ENCODE data around the gene SKAP2. TPM values are rescaled to one million over a fixed set of nuclear protein-coding genes. Genes with fewer than 3 reads are reported as not detected.

The SKAP2 gene
- total and polyA plus RNA-seq, 2 donors (not counting 1 experiment from before 2014, with no cell fraction given), result 17.5 to 25.9 TPM

DNA sequence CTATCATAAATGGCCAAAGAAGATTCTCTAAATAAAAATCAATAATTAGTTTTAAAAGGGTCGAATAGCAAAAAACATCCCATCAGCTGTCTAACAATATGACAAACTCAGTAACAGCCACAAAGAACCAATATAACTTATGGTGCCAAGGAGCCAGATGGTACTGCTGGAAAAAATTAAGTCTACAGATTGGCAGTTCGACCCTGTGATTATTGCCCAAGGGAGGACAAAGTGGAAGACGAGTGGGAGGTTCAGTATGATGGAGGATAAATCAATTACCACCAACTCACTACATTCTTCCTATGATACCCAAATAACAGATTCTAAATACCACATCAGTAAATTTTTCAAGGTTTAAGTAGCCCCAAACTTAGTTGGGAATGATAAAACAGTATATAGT, 49.0 kb downstream of the SKAP2 start:
- Histone ChIP-seq H3K4me3 (replicated peaks in 1 of 4; ENCODE audit: control extremely low read depth in 1 of 4, insufficient read depth in 1 of 4, low read depth in 3 of 4, low read length in 4 of 4) (no peak overlapping the region), H3K27ac (ENCODE audit: insufficient read depth, low read length) (no peak overlapping the region), H3K9ac (ENCODE audit: insufficient read depth, low read length) (no peak overlapping the region), H3K4me2 (ENCODE audit: extremely low read depth, insufficient read depth, low read length) (no peak overlapping the region), H3K9me3 (ENCODE audit: control insufficient read depth, insufficient read depth, low read depth, low read length) (no peaks in the 10 kb centered on the region), H3K4me1 (ENCODE audit: control insufficient read depth, extremely low read depth, insufficient read depth, low read length) (no peaks in the 10 kb centered on the region), H3K79me2 (ENCODE audit: control insufficient read depth, insufficient read depth, low read length) (no peaks in the 10 kb centered on the region), H3K36me3 (ENCODE audit: control insufficient read depth, insufficient read depth, low read length) (no peaks in the 10 kb centered on the region), H4K20me1 (ENCODE audit: control insufficient read depth, extremely low read depth, insufficient read depth, low read length) (no peaks in the 10 kb centered on the region), H2AFZ (ENCODE audit: low read length) (no peak overlapping the region), H3K27me3 (ENCODE audit: control insufficient read depth, insufficient read depth, low read length) (no peaks in the 10 kb centered on the region)
- no peak for DNase-seq (ENCODE audit: low read depth in 2 of 2)
- no peak for TF ChIP-seq EZH2 (IDR thresholded peaks at IDR 0.05; ENCODE audit: low read length, missing control alignments)
- TF ChIP-seq, protein P1, sequence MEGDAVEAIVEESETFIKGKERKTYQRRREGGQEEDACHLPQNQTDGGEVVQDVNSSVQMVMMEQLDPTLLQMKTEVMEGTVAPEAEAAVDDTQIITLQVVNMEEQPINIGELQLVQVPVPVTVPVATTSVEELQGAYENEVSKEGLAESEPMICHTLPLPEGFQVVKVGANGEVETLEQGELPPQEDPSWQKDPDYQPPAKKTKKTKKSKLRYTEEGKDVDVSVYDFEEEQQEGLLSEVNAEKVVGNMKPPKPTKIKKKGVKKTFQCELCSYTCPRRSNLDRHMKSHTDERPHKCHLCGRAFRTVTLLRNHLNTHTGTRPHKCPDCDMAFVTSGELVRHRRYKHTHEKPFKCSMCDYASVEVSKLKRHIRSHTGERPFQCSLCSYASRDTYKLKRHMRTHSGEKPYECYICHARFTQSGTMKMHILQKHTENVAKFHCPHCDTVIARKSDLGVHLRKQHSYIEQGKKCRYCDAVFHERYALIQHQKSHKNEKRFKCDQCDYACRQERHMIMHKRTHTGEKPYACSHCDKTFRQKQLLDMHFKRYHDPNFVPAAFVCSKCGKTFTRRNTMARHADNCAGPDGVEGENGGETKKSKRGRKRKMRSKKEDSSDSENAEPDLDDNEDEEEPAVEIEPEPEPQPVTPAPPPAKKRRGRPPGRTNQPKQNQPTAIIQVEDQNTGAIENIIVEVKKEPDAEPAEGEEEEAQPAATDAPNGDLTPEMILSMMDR (conservative IDR thresholded peaks at IDR 0.05 in 1 of 2, IDR thresholded peaks at IDR 0.05 in 1 of 2; ENCODE audit: low read depth in 1 of 2, low read length in 2 of 2), result no peak

DNA sequence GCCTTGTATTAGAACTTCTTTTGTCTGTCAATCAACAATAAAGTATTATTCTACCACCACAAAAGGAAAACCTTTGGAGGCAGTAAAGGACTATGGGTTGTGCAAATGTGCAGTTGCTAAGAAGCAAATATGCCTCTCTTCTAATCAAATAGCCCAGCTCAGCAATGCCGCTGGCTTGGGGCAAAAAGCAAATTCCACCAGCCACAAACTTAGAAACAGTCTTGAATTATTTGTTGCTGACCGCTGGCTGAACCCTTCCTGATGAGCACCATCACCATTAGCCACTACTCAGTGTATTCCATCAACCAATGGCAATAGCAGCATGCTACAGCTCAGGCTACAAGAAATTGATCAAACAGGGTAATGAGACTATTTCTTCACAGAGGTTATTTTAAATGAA, 51.0 kb downstream of the SKAP2 start:
- H4K20me1 ChIP-seq (ENCODE audit: control insufficient read depth, extremely low read depth, insufficient read depth, low read length), result no peaks in the 10 kb centered on the region
- peak; percentile 77 to 87 for DNase-seq (ENCODE audit: low read depth in 2 of 2)
- no peaks in the 10 kb centered on the region for H3K36me3 ChIP-seq (ENCODE audit: control insufficient read depth, insufficient read depth, low read length)

DNA sequence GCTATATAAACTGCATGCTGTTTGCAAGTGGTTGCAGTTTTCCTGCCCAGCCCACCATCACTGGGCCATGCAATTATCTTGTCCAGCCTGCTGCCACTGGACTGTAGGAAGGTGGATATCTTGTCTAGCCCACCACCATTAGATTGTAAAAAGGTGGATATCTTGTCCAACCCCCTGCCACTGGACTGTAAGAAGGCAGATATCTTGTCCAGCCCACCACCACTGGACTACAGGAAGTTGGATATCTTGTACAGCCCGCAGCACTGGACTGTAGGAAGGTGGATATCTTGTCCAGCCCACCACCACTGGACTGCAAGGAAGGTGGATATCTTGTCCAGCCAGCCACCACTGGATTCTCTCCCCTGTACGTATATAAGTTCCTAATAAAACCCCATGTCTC, 69.8 kb downstream of the SKAP2 start:
- no peak for DNase-seq (ENCODE audit: low read depth in 2 of 2)
- no peak overlapping the region for H3K4me2 ChIP-seq (ENCODE audit: extremely low read depth, insufficient read depth, low read length)
- no peak overlapping the region for H3K4me3 ChIP-seq (replicated peaks in 1 of 4; ENCODE audit: control extremely low read depth in 1 of 4, insufficient read depth in 1 of 4, low read depth in 3 of 4, low read length in 4 of 4)
- H2AFZ ChIP-seq (ENCODE audit: low read length), result no peak overlapping the region
- H3K79me2 ChIP-seq (ENCODE audit: control insufficient read depth, insufficient read depth, low read length), result no peaks in the 10 kb centered on the region
- TF ChIP-seq, protein P1 (conservative IDR thresholded peaks at IDR 0.05 in 1 of 2, IDR thresholded peaks at IDR 0.05 in 1 of 2; ENCODE audit: low read depth in 1 of 2, low read length in 2 of 2), result no peak
- H4K20me1 ChIP-seq (ENCODE audit: control insufficient read depth, extremely low read depth, insufficient read depth, low read length), result no peaks in the 10 kb centered on the region
- H3K36me3 ChIP-seq (ENCODE audit: control insufficient read depth, insufficient read depth, low read length), result no peaks in the 10 kb centered on the region
- H3K9me3 ChIP-seq (ENCODE audit: control insufficient read depth, insufficient read depth, low read depth, low read length), result no peaks in the 10 kb centered on the region
- no peaks in the 10 kb centered on the region for H3K4me1 ChIP-seq (ENCODE audit: control insufficient read depth, extremely low read depth, insufficient read depth, low read length)
- no peaks in the 10 kb centered on the region for H3K27me3 ChIP-seq (ENCODE audit: control insufficient read depth, insufficient read depth, low read length)
- no peak overlapping the region for H3K9ac ChIP-seq (ENCODE audit: insufficient read depth, low read length)
- no peak overlapping the region for H3K27ac ChIP-seq (ENCODE audit: insufficient read depth, low read length)

More for the DNA sequence above, 51.0 kb downstream of the SKAP2 start:
- Histone ChIP-seq H3K4me3 (replicated peaks in 1 of 4; ENCODE audit: control extremely low read depth in 1 of 4, insufficient read depth in 1 of 4, low read depth in 3 of 4, low read length in 4 of 4) (no peak overlapping the region), H3K27me3 (ENCODE audit: control insufficient read depth, insufficient read depth, low read length) (no peaks in the 10 kb centered on the region), H2AFZ (ENCODE audit: low read length) (no peak overlapping the region), H3K9me3 (ENCODE audit: control insufficient read depth, insufficient read depth, low read depth, low read length) (no peaks in the 10 kb centered on the region), H3K4me2 (ENCODE audit: extremely low read depth, insufficient read depth, low read length) (no peak overlapping the region), H3K27ac (ENCODE audit: insufficient read depth, low read length) (no peak overlapping the region), H3K9ac (ENCODE audit: insufficient read depth, low read length) (no peak overlapping the region), H3K4me1 (ENCODE audit: control insufficient read depth, extremely low read depth, insufficient read depth, low read length) (no peaks in the 10 kb centered on the region), H3K79me2 (ENCODE audit: control insufficient read depth, insufficient read depth, low read length) (no peaks in the 10 kb centered on the region)
- TF ChIP-seq, protein P1 (conservative IDR thresholded peaks at IDR 0.05 in 1 of 2, IDR thresholded peaks at IDR 0.05 in 1 of 2; ENCODE audit: low read depth in 1 of 2, low read length in 2 of 2), result no peak
- TF ChIP-seq EZH2 (IDR thresholded peaks at IDR 0.05; ENCODE audit: low read length, missing control alignments), result no peak

Data from fibroblast of lung (primary cell).